HepG2 (cell line): Measurements from ENCODE around the gene SDK2.

Source experiments
- SIN3A ChIP-seq: IDR thresholded peaks from 2 replicates; pipeline ENCODE4 v1.6.1; 2011; ENCODE audit warnings: low read depth, mild to moderate bottlenecking, control low read depth, low read length, borderline replicate concordance
- USF2 ChIP-seq, 2 experiments: sonication (generic) in 1 of 2; formaldehyde crosslinking in 1 of 2; IDR thresholded peaks; 2 replicates each; pipeline versions ENCODE4 v1.5.1 to v1.6.1; 2011 to 2020; ENCODE audit warnings: borderline replicate concordance in 1 of 2, low read depth in 1 of 2, low read length in 1 of 2, mild to moderate bottlenecking in 1 of 2, missing genetic modification reagents in 1 of 2, moderate library complexity in 1 of 2

DNA sequence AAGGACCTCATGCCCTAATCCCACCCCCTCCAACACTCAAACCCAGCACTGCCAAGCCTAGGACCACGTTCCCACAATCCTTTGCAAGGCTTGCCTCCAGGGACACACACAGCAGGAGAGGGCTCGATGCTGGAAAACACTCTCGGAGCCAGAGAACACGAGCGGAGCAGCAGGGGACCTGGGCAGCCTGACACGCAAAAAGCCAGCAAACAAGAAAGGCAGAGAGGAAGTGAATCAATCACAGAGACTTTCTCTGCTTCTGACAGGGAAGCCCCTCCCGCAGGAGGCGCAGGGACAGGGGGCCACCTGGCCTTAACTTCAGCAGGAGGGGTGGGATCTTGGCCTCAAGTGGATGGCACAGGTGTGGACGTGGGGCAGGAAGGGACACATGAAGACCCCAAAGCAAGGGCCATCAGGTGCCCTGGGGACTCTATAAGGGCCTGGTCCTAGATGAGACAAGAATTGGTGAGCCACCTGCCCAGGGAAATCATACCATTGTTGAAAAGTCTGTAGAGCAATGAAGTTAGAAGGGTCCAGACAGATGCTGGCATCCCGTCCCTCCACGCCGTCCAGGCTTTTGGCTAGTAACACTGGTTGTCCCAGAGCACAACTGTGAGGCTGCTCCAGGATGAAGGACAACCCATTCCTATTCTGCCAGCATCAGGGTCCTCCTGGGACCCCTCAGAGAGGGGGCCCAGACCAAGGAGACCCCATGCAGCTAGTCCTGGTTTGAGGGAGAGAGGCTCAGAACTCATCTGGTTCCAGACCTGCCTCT, 2.2 kb downstream of the SDK2 start:
- TF ChIP-seq USF2 (IDR thresholded peaks at IDR 0.05; ENCODE audit: low read depth, low read length) (no peak), USF2 (CRISPR knock-in tag; IDR thresholded peaks at IDR 0.05; ENCODE audit: borderline replicate concordance) (no peak), SIN3A (no peak)
